ENCODE measurements around the gene CNFN.

DNA sequence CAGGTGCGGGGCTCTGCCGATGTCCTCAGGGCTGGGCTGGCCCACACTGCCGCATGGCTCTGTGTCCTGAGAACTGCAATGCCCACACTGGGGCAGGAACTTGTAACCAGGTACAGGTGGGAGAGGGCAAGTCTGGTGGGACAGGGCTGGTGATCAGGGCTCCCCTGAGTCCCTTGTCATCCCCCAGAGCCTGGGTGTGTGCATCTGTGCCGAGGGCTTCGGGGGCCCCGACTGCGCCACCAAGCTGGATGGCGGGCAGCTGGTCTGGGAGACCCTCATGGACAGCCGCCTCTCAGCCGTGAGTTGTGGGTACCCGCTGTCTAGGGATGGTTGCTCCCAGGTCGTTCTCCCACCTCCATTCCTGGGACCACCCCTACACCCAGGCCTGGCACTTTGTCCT is 34.2 kb downstream of the CNFN start:
- TF ChIP-seq, protein P1, sequence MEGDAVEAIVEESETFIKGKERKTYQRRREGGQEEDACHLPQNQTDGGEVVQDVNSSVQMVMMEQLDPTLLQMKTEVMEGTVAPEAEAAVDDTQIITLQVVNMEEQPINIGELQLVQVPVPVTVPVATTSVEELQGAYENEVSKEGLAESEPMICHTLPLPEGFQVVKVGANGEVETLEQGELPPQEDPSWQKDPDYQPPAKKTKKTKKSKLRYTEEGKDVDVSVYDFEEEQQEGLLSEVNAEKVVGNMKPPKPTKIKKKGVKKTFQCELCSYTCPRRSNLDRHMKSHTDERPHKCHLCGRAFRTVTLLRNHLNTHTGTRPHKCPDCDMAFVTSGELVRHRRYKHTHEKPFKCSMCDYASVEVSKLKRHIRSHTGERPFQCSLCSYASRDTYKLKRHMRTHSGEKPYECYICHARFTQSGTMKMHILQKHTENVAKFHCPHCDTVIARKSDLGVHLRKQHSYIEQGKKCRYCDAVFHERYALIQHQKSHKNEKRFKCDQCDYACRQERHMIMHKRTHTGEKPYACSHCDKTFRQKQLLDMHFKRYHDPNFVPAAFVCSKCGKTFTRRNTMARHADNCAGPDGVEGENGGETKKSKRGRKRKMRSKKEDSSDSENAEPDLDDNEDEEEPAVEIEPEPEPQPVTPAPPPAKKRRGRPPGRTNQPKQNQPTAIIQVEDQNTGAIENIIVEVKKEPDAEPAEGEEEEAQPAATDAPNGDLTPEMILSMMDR (IDR thresholded peaks at IDR 0.05), result no peak
- TF ChIP-seq POLR2A (IDR thresholded peaks at IDR 0.05) (no peak), EP300 (IDR thresholded peaks at IDR 0.05) (no peak)
